Lung microvascular endothelial cell (primary cell): ENCODE results near the gene COIL. TPM values are rescaled to one million over a fixed set of nuclear protein-coding genes. Genes with fewer than 3 reads are reported as not detected.
"Not testable (repeated sequence)": the region's sequence is repeated elsewhere in the genome, so short reads cannot be mapped to it uniquely, and the experiment has no call there.

Source experiments
- DNase-seq, 2 donors: peaks; one replicate each; pipeline versions ENCODE4 v3.0.0 to v3.0.0-alpha.2; 2010; ENCODE audit warnings: low read depth in 2 of 2
- total RNA-seq: library from RNA; depleted of rRNA; stranded (reverse); fragments of >200 nt; gene quantifications from 2 replicates; pipeline ENCODE4 v1.2.1, GENCODE V29; 2014

COIL gene
- total RNA-seq, 1 donor from 2014 or later, result 10.7 TPM

DNA sequence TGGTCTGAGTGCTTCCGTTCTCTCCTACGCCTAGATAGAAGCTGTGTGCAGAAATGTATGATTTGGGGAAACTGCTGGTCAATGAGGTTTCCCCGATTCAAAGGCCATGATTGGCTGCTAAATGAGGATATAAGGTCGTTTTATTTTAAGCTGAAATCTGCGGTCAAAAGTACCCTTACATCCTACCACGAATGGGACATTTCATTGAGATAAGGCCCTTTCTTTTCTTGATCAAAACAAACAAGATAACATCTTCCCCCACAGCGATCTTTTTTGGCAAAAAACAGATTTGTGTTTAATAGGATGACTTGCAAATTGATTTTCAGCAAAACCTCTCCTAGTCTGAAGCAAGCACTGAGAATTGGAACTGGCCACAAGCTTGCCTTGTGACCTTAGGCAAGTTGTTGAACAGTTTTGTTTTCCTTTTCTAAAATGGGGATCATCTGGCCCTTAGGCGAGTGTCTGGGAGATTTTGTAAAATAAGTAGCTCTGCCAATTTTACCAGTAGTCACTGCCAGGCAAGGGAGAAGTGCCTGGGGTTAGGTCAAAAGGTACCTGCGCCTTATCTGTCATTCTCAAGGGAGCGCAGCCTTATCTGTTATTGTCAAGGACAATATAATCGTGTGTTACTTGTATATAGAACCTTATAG is 17.7 kb upstream of the COIL start:
- DNase-seq, result no peak

DNA sequence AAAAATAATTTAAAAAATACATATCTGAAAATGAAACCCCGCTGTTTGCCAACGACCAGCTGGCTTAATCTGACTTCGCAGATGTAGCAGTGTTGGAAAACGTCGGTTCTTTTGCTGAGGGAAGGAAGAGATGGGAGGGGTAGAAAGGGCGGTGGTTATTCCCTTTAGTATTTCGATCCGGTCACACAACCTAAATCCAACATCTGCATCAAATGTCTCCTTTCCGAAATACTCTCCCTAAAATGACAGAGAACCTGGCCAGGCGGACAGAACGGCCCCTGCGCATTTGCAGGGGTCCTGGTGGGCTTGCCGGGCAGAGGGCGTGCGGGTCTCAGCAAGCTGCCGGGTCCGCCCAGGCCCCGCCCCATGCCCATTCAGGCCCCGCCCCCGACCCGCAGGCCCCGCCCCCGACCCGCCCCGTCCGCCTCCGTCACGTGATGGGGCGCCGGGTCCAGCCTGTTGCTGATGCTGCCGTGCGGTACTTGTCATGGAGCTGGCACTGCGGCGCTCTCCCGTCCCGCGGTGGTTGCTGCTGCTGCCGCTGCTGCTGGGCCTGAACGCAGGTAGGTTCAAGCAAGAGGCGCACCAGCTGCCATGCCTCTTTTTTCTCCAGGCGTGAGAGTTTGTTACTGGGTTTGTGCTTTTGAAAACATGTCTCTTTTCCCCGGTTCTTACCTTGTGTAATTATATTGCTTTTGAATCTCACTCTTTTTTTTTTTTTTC is 17.0 kb upstream of the COIL start, which contains the start of gene SCPEP1:
Gene SCPEP1 (plus strand): TSS at position 459 of the 723 bp plus-strand sequence. CDS start 29 bp downstream, at position 488.
- peak; percentile 83 to 89 for DNase-seq

GRCh38 chr17:56976941-56977608 is 16.2 kb upstream of the COIL start:
- peak; percentile 12 to 22 for DNase-seq

DNA sequence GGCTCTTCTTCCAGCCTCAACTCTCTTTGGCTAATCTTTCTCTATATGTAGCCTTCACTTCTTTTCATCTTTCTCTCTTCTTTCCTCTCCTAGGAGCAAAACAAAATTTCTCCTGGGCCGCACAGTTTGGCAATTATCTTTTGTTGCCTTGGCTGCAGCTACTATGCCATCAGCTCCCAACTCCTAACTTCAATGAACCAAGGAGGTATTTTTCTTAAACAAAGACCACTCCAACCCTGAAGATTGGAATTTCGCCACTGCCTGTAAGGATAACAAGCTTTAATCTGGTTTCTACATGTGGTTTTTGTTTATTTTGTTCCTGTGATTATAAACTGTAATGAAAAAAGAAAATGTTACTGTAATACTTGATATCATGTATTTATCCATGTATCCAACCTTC is 14.8 kb upstream of the COIL start:
- DNase-seq, result no peak

GRCh38 chr17:56974055-56974454 is 13.2 kb upstream of the COIL start:
- no peak for DNase-seq

GRCh38 chr17:56973520-56973919 is 12.7 kb upstream of the COIL start:
- DNase-seq, result no peak

GRCh38 chr17:56972111-56972730 is 11.4 kb upstream of the COIL start:
- no peak for DNase-seq

DNA sequence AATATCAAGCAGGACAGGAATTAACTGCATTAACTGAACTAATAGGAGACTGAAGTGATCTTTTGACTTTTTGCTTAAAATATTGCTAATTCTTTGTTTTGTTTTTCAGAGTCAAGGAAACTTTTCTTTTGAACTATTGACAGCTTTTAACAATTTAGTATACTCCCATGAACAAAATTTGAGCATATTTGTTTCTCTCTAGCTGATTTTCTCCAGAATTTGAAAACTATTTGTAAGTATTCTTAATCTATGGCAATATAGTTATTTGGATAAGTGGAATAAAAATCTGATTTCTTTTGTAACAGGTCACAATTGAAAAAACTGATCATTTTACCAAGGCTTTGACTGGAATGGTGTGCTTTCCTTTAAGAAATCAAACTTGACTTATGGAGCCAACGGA is 10.1 kb upstream of the COIL start:
- no peak for DNase-seq

DNA sequence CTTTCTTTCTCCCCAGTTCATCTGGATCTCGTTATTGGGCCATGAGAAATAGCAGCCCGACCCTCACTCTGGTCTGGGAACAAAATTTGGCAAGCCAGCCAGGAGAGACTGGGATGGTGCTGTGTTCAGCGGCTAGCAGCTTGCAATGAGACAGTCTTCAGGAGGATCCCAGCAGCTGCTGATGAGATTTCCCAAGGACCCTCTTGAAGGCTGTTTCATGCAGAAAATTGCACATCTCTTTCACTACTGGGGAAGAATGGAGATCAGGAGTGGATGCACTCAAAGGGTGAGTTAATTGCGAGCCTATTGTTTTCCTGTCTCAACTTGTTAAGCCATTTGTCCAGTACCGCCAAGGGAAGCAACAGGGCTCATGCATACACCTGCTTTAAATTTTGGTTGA is 5.5 kb upstream of the COIL start:
- no peak for DNase-seq

- DNase-seq, result not testable (repeated sequence)
Observed at GRCh38 chr17:56965681-56966080, 4.8 kb upstream of the COIL start.

DNA sequence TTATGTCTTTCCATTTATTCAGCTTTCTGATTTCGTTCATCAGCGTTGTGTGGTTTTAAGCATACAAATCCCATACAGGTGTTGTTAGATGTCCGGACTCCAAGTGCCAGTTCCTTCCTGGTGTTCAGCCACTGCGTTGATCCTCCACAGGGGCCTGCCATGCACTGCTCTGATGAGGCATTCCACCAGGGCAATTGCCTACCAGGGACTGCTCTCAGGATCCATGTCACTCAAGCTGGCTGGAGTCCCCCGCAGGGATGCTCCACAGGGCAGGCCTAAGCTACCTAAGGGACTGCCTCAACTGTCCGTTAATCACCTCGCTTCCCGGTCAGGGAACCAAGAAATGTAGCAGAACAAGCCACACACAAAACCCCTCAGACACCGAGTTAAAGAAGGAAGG is 4.4 kb upstream of the COIL start:
- DNase-seq, result not testable (repeated sequence)

DNA sequence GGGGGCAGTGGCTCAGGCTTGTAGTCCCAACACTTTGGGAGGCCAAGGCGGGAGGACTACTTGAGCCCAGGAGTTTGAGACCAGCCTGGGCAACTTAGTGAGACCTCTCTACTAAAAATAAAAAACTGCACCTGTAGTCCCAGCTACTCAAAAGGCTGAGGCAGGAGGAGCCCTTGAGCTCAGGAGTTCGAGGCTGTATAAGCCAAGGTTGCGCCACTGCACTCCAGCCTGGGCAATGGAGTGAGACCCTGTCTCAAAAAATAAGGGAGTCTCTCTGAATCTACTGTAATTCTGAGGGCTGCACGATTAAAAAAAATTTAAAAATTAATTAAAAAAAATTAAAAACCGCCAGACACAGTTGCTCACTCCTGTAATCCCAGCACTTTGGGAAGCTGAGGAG is 3.9 kb downstream of the COIL start:
- DNase-seq, result no peak

- DNase-seq, result peak; percentile 18 to 55
Observed at GRCh38 chr17:56949595-56949994, 11.3 kb downstream of the COIL start.

GRCh38 chr17:56948491-56948890 is 12.4 kb downstream of the COIL start:
- DNase-seq, result no peak

DNA sequence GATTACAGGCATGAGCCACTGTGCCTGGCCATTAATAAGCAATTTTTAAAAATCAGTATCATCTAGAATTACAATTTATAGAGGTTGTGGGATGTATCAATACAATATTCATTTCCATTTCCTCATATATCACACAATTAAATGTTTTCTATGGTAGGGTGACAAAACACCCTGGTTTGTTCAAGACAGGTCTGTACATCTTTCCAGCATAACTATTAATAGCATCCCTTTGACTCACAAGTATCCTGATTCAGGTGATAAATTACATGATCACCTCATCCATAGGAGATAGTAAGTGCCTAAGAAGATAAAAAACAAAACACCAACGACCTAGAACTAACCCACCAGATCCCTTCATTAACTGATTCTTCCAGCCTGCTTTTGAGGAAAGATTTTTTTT is 13.1 kb downstream of the COIL start:
- DNase-seq, result no peak

DNA sequence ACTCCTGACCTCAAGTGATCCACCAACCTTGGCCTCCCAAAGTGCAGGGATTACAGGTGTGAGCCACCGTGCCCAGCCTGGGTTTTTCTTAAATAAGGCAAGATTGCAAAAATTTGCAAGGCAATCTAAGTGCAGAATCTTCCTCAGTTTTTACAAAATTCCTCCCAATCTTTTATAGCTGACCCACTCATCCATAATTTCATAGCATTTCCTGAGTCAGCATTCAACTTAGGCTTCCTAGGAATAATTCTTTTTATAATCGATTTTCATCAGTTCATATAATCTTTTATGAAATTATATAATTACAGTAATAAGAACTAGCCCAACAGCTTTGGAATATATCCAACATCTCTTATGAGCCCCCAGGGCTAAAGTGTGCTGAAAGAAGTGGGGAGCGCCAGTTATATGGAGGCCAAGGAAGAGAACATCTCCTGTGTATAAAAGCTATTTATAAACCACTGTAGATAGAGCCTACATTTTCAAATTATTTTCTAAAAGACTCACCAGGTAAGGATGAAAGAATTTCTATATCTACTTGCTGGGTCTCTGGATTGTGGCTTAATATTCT is 14.8 kb downstream of the COIL start:
- DNase-seq, result no peak

- no peak for DNase-seq
Observed at GRCh38 chr17:56943505-56944125, 17.2 kb downstream of the COIL start.

DNA sequence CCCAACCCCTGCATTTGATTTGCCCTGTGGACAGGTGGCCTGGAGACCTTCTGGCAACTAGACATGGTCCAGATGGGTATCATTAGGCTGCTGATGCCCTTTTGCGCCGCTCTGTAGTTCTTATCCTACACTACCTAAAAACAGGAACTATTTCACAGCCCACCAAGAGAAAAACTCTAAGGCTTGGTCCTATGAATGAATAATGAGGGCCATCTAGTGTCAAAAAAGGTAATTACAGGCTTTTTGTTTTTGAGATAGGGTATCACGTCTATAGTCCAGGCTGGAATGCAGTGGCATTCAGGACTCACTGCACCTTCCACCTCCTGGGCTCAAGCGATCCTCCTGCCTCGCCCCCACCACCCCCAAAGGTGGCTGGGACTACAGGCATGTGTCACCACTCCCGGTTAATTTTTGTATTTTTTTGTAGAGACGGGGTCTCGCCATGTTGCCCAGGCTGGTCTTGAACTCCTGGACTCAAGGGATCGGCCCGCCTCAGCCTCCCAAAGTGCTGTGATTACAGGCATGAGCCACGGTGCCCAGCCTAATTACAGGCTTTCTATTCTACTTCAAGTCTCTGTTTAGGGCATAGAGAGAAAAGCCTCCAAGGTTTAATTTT is 20.9 kb downstream of the COIL start:
- peak; percentile 75 to 83 for DNase-seq

DNA sequence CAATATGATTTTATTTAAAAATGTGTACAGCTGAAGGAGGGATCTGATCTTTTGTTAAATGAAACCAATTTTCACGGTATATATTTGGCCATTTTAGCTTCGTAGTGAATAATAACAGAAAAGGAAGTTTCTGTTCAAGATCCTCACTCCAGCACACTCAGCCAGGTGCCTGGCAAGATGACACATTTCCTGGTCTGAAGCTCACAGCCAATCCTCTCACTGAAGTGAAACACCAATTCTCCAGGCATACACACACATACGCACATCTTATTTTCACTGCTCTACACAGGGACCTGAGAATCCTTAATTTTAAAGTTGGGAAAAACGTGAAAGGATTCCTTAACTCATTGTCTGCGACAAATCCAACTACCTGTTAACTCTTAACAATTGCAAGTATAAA is 22.6 kb downstream of the COIL start:
- peak; percentile 45 to 88 for DNase-seq

DNA sequence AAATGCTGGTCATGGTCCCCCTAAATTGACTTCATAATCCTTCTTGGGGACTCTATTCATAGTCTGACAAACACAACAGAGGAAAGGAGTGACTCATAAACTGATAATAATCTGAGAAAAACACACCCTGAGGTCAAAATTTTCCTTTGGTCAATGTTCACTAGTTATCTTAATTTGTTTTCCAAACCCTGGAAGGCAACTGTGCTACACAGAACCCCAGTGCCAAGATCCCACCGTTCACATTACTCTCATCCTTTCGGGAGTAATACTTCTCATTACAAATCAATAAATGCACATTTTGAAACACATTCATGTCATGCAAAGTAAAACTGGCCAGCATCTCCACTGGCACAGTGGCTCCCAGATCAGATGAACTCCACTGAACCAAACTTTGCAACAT is 23.2 kb downstream of the COIL start:
- peak; percentile 65 to 69 for DNase-seq
